Eye (tissue), 1 donor: ENCODE results near the gene ACOT13.
"Not testable (repeated sequence)": the region's sequence is repeated elsewhere in the genome, so short reads cannot be mapped to it uniquely, and the experiment has no call there.

Experiments
- DNase-seq: peaks from one replicate; pipeline ENCODE4 v3.0.0-alpha.2; 2015

The ACOT13 gene

GRCh38 chr6:24663189-24663588 lies 3.7 kb upstream of the ACOT13 start:
- no peak for DNase-seq

- DNase-seq = no peak
Measured at GRCh38 chr6:24664046-24664987, 2.6 kb upstream of the ACOT13 start.

GRCh38 chr6:24666097-24666640 lies 708 bp upstream of the ACOT13 start:
- DNase-seq = no peak

GRCh38 chr6:24667378-24667803 lies 514 bp downstream of the ACOT13 start:
- no peak for DNase-seq

- DNase-seq = not testable (repeated sequence)
Measured at GRCh38 chr6:24668066-24668996, 1.5 kb downstream of the ACOT13 start.

- DNase-seq = no peak
Measured at GRCh38 chr6:24668997-24669361, 2.1 kb downstream of the ACOT13 start.

GRCh38 chr6:24670492-24670891 lies 3.6 kb downstream of the ACOT13 start:
- peak; percentile 14 for DNase-seq

GRCh38 chr6:24671077-24671476 lies 4.2 kb downstream of the ACOT13 start:
- DNase-seq = not testable (repeated sequence)

- DNase-seq = no peak
Measured at GRCh38 chr6:24672620-24673182, 5.8 kb downstream of the ACOT13 start.

GRCh38 chr6:24673625-24674024 lies 6.7 kb downstream of the ACOT13 start:
- no peak for DNase-seq

- not testable (repeated sequence) for DNase-seq
Measured at GRCh38 chr6:24678792-24679352, 12.0 kb downstream of the ACOT13 start.

GRCh38 chr6:24680582-24680981 lies 13.7 kb downstream of the ACOT13 start:
- no peak for DNase-seq

- DNase-seq = peak; percentile 16
Measured at GRCh38 chr6:24683297-24684296, 16.7 kb downstream of the ACOT13 start.

GRCh38 chr6:24686408-24686807 lies 19.5 kb downstream of the ACOT13 start:
- DNase-seq = no peak

GRCh38 chr6:24686946-24687345 lies 20.1 kb downstream of the ACOT13 start:
- no peak for DNase-seq

GRCh38 chr6:24689964-24690363 lies 23.1 kb downstream of the ACOT13 start:
- DNase-seq = no peak

- DNase-seq = no peak
Measured at GRCh38 chr6:24690593-24690992, 23.7 kb downstream of the ACOT13 start.

GRCh38 chr6:24691550-24691949 lies 24.7 kb downstream of the ACOT13 start:
- no peak for DNase-seq

GRCh38 chr6:24692003-24692402 lies 25.1 kb downstream of the ACOT13 start:
- no peak for DNase-seq

- DNase-seq = no peak
Measured at GRCh38 chr6:24692415-24692814, 25.5 kb downstream of the ACOT13 start.
